Measurements from ENCODE around the gene BHLHE40. TPM values are rescaled to one million over a fixed set of nuclear protein-coding genes. Genes with fewer than 3 reads are reported as not detected.
"Not testable (repeated sequence)": the region's sequence is repeated elsewhere in the genome, so short reads cannot be mapped to it uniquely, and the experiment has no call there.

BHLHE40 gene
- polyA plus RNA-seq, 6 donors from 2014 or later: 1.8 to 6.4 (median 3.3) TPM

GRCh38 chr3:4971437-4971836 lies 7.8 kb upstream of the BHLHE40 start:
- peaks cover 10 to 45% (median 44%) of the 10 kb centered on the region in 3 donors for H3K4me1 Mint-ChIP-seq
- not testable (repeated sequence) for ATAC-seq (ENCODE audit: low read depth in 2 of 2); H3K36me3 Mint-ChIP-seq; DNase-seq; H3K4me3 Mint-ChIP-seq; H3K27me3 Mint-ChIP-seq
- peaks cover 0 to 21% (median 8%) of the 10 kb centered on the region in 7 donors for H3K9me3 Mint-ChIP-seq
- peak overlapping the region in 2 of 6 donors; percentile 27 to 79 for H3K27ac Mint-ChIP-seq

GRCh38 chr3:4971838-4972237 lies 7.4 kb upstream of the BHLHE40 start:
- Mint-ChIP-seq H3K9me3 (peaks cover 0 to 20% (median 5%) of the 10 kb centered on the region in 7 donors), H3K36me3 (peaks cover 5 to 7% of the 10 kb centered on the region in 2 donors), H3K4me1 (peaks cover 13 to 46% (median 44%) of the 10 kb centered on the region in 3 donors), H3K4me3 (no peak overlapping the region), H3K27me3 (no peaks in the 10 kb centered on the region), H3K27ac (no peak overlapping the region)
- no peak for ATAC-seq (ENCODE audit: low read depth in 2 of 2)
- no peak for DNase-seq

- Mint-ChIP-seq H3K9me3 (peaks cover 0 to 11% (median under 1%) of the 10 kb centered on the region in 7 donors), H3K36me3 (peaks cover 0 to 7% of the 10 kb centered on the region in 2 donors), H3K27me3 (no peaks in the 10 kb centered on the region), H3K4me3 (peak overlapping the region; percentile 13 to 87 (median 64)), H3K4me1 (peaks cover 20 to 53% (median 51%) of the 10 kb centered on the region in 3 donors), H3K27ac (peak overlapping the region; percentile 55 to 93 (median 90))
- DNase-seq (peak; percentile 35), ATAC-seq (ENCODE audit: low read depth in 2 of 2) (peak; percentile 29 to 34)
These were observed 6.3 kb upstream of the BHLHE40 start for GRCh38 chr3:4972652-4973643.

- DNase-seq (no peak), ATAC-seq (ENCODE audit: low read depth in 2 of 2) (no peak)
- peaks cover 20 to 49% (median 43%) of the 10 kb centered on the region in 3 donors for H3K4me1 Mint-ChIP-seq
- H3K27ac Mint-ChIP-seq: peak overlapping the region in 2 of 6 donors; percentile 7 to 39
- H3K9me3 Mint-ChIP-seq: peaks cover 0 to 2% (median 0%) of the 10 kb centered on the region in 7 donors
- peak overlapping the region in 1 of 8 donors; percentile 28 for H3K4me3 Mint-ChIP-seq
- H3K36me3 Mint-ChIP-seq: no peaks in the 10 kb centered on the region
- no peaks in the 10 kb centered on the region for H3K27me3 Mint-ChIP-seq
These were observed 5.1 kb upstream of the BHLHE40 start for GRCh38 chr3:4974154-4974553.

GRCh38 chr3:4976109-4976508 lies 3.1 kb upstream of the BHLHE40 start:
- no peak for DNase-seq
- peak overlapping the region in 3 of 6 donors; percentile 57 to 97 (median 84) for H3K27ac Mint-ChIP-seq
- peak overlapping the region in 3 of 8 donors; percentile 16 to 99 (median 70) for H3K4me3 Mint-ChIP-seq
- no peaks in the 10 kb centered on the region for H3K9me3 Mint-ChIP-seq
- H3K27me3 Mint-ChIP-seq: no peaks in the 10 kb centered on the region
- peaks cover 25 to 53% (median 50%) of the 10 kb centered on the region in 3 donors for H3K4me1 Mint-ChIP-seq
- no peak for ATAC-seq (ENCODE audit: low read depth in 2 of 2)
- H3K36me3 Mint-ChIP-seq: no peaks in the 10 kb centered on the region

- H3K27ac Mint-ChIP-seq: peak overlapping the region; percentile 95 to 98 (median 98)
- H3K27me3 Mint-ChIP-seq: no peaks in the 10 kb centered on the region
- H3K4me1 Mint-ChIP-seq: peaks cover 37 to 64% (median 60%) of the 10 kb centered on the region in 3 donors
- peaks cover 0 to 10% of the 10 kb centered on the region in 2 donors for H3K36me3 Mint-ChIP-seq
- ATAC-seq (ENCODE audit: low read depth in 2 of 2) (peak in 1 of 2 donors; percentile 0), DNase-seq (peak; percentile 29)
- H3K4me3 Mint-ChIP-seq: peak overlapping the region; percentile 92 to 99 (median 95)
- no peaks in the 10 kb centered on the region for H3K9me3 Mint-ChIP-seq
These were observed 2.0 kb upstream of the BHLHE40 start for GRCh38 chr3:4977001-4977852.

- ATAC-seq (ENCODE audit: low read depth in 2 of 2) (peak; percentile 4 to 7), DNase-seq (no peak)
- Mint-ChIP-seq H3K4me1 (peaks cover 39 to 63% (median 60%) of the 10 kb centered on the region in 3 donors), H3K4me3 (peak overlapping the region; percentile 92 to 99 (median 95)), H3K27me3 (no peaks in the 10 kb centered on the region), H3K27ac (peak overlapping the region; percentile 95 to 98 (median 98)), H3K36me3 (peaks cover 0 to 10% of the 10 kb centered on the region in 2 donors), H3K9me3 (no peaks in the 10 kb centered on the region)
These were observed 1.4 kb upstream of the BHLHE40 start for GRCh38 chr3:4977853-4978203.

GRCh38 chr3:4978204-4978965 lies 852 bp upstream of the BHLHE40 start:
- Mint-ChIP-seq H3K9me3 (no peaks in the 10 kb centered on the region), H3K4me3 (peak overlapping the region; percentile 92 to 99 (median 95)), H3K27ac (peak overlapping the region; percentile 95 to 99 (median 98)), H3K4me1 (peaks cover 37 to 61% (median 60%) of the 10 kb centered on the region in 3 donors), H3K27me3 (no peaks in the 10 kb centered on the region), H3K36me3 (peaks cover 4 to 14% of the 10 kb centered on the region in 2 donors)
- DNase-seq: peak; percentile 76
- ATAC-seq (ENCODE audit: low read depth in 2 of 2): peak; percentile 49 to 52

GRCh38 chr3:4978966-4979427 lies 240 bp upstream of the BHLHE40 start:
- ATAC-seq (ENCODE audit: low read depth in 2 of 2) (peak; percentile 54 to 58), DNase-seq (peak; percentile 87)
- Mint-ChIP-seq H3K27ac (peak overlapping the region; percentile 95 to 99 (median 98)), H3K36me3 (peaks cover 8 to 17% of the 10 kb centered on the region in 2 donors), H3K4me1 (peaks cover 39 to 64% (median 62%) of the 10 kb centered on the region in 3 donors), H3K4me3 (peak overlapping the region; percentile 93 to 99 (median 96)), H3K9me3 (no peaks in the 10 kb centered on the region), H3K27me3 (no peaks in the 10 kb centered on the region)

GRCh38 chr3:4980229-4981203 lies 1.3 kb downstream of the BHLHE40 start:
- H3K4me3 Mint-ChIP-seq: peak overlapping the region; percentile 93 to 99 (median 96)
- peaks cover 46 to 68% (median 66%) of the 10 kb centered on the region in 3 donors for H3K4me1 Mint-ChIP-seq
- H3K36me3 Mint-ChIP-seq: peaks cover 8 to 17% of the 10 kb centered on the region in 2 donors
- no peaks in the 10 kb centered on the region for H3K9me3 Mint-ChIP-seq
- ATAC-seq (ENCODE audit: low read depth in 2 of 2): peak; percentile 16 to 23
- H3K27ac Mint-ChIP-seq: peak overlapping the region; percentile 95 to 99 (median 98)
- H3K27me3 Mint-ChIP-seq: no peaks in the 10 kb centered on the region
- peak; percentile 86 for DNase-seq

GRCh38 chr3:4981294-4981664 lies 2.0 kb downstream of the BHLHE40 start:
- H3K27me3 Mint-ChIP-seq: no peaks in the 10 kb centered on the region
- H3K27ac Mint-ChIP-seq: peak overlapping the region in 5 of 6 donors; percentile 20 to 95 (median 49)
- DNase-seq: no peak
- no peaks in the 10 kb centered on the region for H3K9me3 Mint-ChIP-seq
- peaks cover 8 to 17% of the 10 kb centered on the region in 2 donors for H3K36me3 Mint-ChIP-seq
- peaks cover 49 to 74% (median 71%) of the 10 kb centered on the region in 3 donors for H3K4me1 Mint-ChIP-seq
- no peak for ATAC-seq (ENCODE audit: low read depth in 2 of 2)
- H3K4me3 Mint-ChIP-seq: peak overlapping the region in 7 of 8 donors; percentile 11 to 99 (median 71)

All from naive B cell (primary cell).